HG02970 (cell line): Measurements from ENCODE around the gene TMBIM6.

Source experiments
- ATAC-seq: cut with Tn5 transposase; IDR thresholded peaks from one replicate; pipeline ENCODE4 v1.9.1; 2021; ENCODE audit warnings: mild to moderate bottlenecking, moderate library complexity, moderate number of reproducible peaks; ENCODE audit not compliant: unreplicated experiment, low FRiP score

The TMBIM6 gene

DNA sequence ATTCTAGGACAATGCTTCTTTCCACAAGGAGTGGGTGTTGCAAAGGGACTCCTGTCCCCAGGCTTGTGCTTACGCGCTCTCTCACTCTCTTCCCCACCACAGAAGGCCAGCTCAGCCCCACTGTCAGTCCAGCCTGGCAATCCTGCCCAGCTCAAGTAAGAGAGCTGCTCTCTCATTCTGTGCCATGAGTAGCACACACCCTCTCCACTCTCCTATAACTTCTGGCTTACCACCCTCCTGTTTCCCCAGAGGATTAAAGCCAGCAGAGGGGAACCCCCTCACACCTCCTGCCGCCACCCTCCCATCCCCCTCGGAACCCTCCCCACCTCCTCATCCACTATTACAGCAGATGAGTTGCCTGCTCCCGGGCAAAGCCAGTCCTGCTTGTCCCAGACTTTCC, 69.8 kb downstream of the TMBIM6 start:
- ATAC-seq = no peak

DNA sequence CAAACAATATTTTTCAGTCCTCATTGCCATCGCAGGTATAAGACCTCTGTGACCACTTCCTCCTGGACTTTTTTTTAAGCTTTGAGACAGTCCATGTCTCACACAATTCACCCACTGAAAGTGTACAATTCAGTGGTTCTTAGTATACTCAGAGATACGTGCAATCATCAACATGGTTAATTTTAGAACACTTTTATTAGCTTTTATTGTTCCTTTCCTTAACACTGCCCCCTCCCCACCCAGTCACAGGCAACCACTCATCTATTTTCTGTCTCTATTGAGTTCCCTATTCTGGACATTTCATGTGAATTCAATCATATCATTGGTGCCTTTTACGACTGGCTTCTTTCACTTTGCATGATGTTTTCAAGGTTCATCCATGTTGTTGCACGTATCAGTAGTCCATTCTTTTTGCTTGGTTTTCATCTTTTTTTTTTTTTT, 70.6 kb downstream of the TMBIM6 start:
- ATAC-seq = no peak

DNA sequence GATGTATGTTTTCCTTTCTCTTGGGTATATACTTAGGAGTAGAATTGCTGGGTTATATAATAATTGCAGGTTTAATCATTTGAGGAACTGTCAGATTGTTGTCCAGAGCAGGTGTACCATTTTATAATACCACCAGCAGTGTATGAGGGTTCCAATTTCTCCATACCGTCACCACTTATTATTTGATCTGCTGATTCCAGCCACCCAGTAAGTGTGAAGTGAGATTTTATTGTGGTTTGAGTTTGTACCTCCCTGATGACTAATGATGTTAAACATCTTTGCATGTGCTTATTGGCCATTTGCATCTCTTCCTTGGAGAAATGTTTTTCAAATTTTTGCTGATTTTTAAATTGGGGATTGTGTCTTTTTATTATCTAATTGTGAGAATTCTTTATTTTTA, 71.8 kb downstream of the TMBIM6 start:
- ATAC-seq = no peak
